HUES6 (cell line): ENCODE results near the gene CUL2.
"Not testable (repeated sequence)": the region's sequence is repeated elsewhere in the genome, so short reads cannot be mapped to it uniquely, and the experiment has no call there.

Source experiments
- H3K27ac ChIP-seq: 2 replicates; pipeline ENCODE4 v1.7.0; 2013; ENCODE audit warnings: low read depth, mild to moderate bottlenecking, low read length, inconsistent platforms
- H3K27me3 ChIP-seq: 2 replicates; pipeline ENCODE4 v1.6.1; 2013; ENCODE audit warnings: low read length; ENCODE audit not compliant: control insufficient read depth, insufficient read depth
- H3K36me3 ChIP-seq: 2 replicates; pipeline ENCODE4 v1.6.1; 2013; ENCODE audit warnings: low read length; ENCODE audit not compliant: control insufficient read depth, insufficient read depth
- H3K4me1 ChIP-seq: 2 replicates; pipeline ENCODE4 v1.6.1; 2013; ENCODE audit warnings: low read length; ENCODE audit not compliant: control insufficient read depth, insufficient read depth
- H3K4me3 ChIP-seq: 2 replicates; pipeline ENCODE4 v1.5.1; 2013; ENCODE audit warnings: low read depth, low read length
- H3K9ac ChIP-seq: one replicate; pipeline ENCODE4 v1.6.1; 2013; ENCODE audit warnings: mild to moderate bottlenecking, low read length
- H3K9me3 ChIP-seq: 2 replicates; pipeline ENCODE4 v1.6.1; 2013; ENCODE audit warnings: low read depth, low read length; ENCODE audit not compliant: control insufficient read depth, insufficient read depth

The CUL2 gene

DNA sequence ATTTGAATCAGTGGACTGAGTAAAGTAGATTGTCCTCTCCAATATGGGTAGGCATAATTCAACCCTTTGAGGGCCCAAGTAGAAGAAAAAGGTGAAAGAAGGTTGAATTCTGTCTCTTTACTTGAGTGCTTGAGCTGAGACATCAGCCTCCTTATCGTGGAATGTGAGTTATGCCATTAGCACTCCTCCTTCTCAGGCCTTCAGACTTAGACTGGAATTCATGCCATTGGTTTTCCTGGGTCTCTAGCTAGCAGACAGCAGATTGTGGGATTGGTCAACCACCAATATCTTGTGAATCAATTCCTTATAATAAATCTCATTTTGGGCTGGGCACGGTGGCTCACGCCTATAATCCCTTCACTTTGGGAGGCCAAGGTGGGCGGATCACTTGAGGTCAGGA, 89.2 kb downstream of the CUL2 start:
- H3K4me3 ChIP-seq, result no peak overlapping the region
- 0 out of 2 replicates have a peak, but pooled peaks cover 2% of the 10 kb centered on the region for H3K36me3 ChIP-seq
- H3K27ac ChIP-seq, result no peak overlapping the region
- H3K4me1 ChIP-seq, result peaks cover 11% of the 10 kb centered on the region
- no peaks in the 10 kb centered on the region for H3K27me3 ChIP-seq
- H3K9me3 ChIP-seq, result no peaks in the 10 kb centered on the region
- H3K9ac ChIP-seq, result no peak overlapping the region

DNA sequence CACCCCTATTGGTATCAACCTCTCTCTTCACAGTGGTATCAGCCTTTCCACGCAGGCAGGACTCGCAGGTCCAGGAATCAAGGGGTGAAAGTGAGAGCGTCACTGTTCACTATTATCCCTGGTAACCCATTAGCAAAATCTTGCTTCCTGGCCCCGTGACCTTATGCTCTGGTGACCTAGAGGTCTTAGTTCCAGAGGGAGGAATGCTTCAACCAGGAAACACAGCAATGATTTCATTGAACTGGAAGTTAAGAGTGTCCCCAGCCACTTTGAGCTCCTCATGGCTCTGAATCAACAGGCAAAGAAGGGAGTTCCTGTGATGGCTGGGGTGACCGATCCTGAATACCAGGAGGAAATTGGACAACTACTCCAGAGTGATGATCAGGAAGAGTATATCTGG, 90.6 kb downstream of the CUL2 start:
- H3K27me3 ChIP-seq, result no peaks in the 10 kb centered on the region
- H3K27ac ChIP-seq, result no peak overlapping the region

DNA sequence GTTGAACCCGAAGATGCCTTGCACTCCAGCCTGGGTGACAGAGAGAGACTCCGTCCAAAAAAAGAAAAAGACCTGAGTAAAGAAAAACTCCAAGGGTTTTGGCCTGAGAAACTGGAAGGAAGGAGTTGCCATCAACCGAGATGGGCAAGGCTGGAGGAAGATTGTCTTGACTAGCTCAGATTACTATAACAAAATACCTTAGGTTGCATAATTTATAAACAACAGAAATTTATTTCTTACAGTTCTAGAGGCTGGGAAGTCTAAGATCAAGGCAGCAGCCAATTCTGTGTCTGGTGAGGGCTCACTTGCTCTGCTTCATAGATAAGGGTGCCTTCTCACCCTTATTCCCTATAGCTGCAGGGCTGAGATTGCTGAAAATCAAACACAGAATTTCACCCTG, 91.2 kb downstream of the CUL2 start:
- Histone ChIP-seq H3K4me3 (no peak overlapping the region), H3K9ac (no peak overlapping the region), H3K9me3 (no peaks in the 10 kb centered on the region), H3K27me3 (no peaks in the 10 kb centered on the region), H3K36me3 (no peaks in the 10 kb centered on the region), H3K4me1 (peaks cover 18% of the 10 kb centered on the region), H3K27ac (no peak overlapping the region)

More for the DNA sequence above, 90.6 kb downstream of the CUL2 start:
- Histone ChIP-seq H3K36me3 (no peaks in the 10 kb centered on the region), H3K9ac (no peak overlapping the region), H3K9me3 (no peaks in the 10 kb centered on the region), H3K4me3 (no peak overlapping the region), H3K4me1 (peaks cover 18% of the 10 kb centered on the region)

DNA sequence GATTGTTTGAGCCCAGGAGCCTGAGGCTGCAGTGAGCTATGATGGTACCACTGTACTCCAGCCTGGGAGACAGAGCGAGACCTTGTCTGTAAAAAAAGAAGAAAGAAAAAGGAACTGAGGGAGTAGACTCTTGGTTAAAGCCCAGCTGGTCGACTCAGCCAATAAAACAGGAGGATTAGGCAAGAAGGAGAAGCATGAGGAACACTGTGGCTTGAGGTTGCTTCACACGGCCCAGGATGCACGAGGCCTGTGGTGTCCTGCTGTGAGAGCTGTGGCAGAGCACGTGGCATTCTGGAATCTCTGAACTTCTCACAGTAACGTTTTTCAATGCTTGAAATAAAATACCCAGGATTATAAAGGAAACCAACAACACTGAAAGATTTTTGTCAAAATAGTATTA, 93.3 kb downstream of the CUL2 start:
- no peaks in the 10 kb centered on the region for H3K9me3 ChIP-seq
- H3K9ac ChIP-seq, result no peak overlapping the region
- no peaks in the 10 kb centered on the region for H3K36me3 ChIP-seq
- H3K4me3 ChIP-seq, result no peak overlapping the region
- H3K4me1 ChIP-seq, result peaks cover 14% of the 10 kb centered on the region
- H3K27ac ChIP-seq, result no peak overlapping the region
- no peaks in the 10 kb centered on the region for H3K27me3 ChIP-seq

DNA sequence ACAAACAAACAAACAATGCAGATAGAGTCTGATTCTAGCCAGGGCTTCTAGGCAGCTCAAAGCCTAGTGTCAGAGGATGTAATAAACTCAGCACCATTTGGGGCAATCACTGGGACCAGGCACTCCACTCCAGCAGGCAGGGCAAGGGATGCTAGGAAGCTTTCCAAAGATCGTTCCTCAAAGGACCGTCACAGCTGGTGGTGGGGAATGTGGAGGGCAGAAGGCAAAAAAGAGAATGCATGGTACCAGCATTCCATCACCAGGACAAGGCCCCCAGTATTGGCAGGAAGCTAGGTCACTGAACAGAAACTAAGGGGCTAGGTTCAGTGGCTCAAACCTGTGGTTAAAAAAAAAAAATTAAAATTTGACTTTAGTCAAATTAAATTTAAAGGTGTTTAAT, 94.2 kb downstream of the CUL2 start:
- Histone ChIP-seq H3K27me3 (no peaks in the 10 kb centered on the region), H3K27ac (no peak overlapping the region), H3K4me1 (peaks cover 14% of the 10 kb centered on the region), H3K36me3 (no peaks in the 10 kb centered on the region), H3K9ac (no peak overlapping the region), H3K9me3 (no peaks in the 10 kb centered on the region), H3K4me3 (no peak overlapping the region)

DNA sequence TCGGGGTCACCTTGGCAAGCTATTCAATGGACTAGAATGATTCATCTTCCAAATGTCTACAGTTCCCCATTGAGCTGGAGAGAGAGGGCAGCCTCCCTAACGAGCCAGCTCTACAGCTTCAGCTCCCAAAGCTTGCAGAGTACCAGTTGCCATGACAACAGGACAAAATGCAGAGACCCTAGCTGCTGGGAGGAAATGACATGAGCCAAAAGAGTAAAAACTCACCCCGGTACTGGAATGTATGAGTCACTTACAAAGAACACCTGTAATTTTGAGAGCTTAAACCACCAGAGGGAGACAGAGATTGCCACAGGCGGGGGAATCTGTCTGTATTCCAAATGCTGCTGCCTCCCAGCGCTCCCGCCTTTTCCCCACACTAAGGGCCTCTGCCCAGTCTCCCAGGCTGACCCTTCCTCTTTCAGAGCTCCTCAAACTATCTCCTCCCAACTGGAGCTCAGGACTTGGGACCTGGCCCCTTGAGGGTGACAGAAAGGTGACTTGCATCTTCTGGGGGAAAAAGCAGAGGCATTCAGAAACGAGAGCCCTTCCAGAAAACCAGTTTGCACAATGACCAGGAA, 95.5 kb downstream of the CUL2 start:
- no peaks in the 10 kb centered on the region for H3K9me3 ChIP-seq
- H3K27me3 ChIP-seq, result no peaks in the 10 kb centered on the region
- H3K4me1 ChIP-seq, result peaks cover 14% of the 10 kb centered on the region
- no peak overlapping the region for H3K27ac ChIP-seq
- no peaks in the 10 kb centered on the region for H3K36me3 ChIP-seq
- H3K9ac ChIP-seq, result no peak overlapping the region
- H3K4me3 ChIP-seq, result no peak overlapping the region

DNA sequence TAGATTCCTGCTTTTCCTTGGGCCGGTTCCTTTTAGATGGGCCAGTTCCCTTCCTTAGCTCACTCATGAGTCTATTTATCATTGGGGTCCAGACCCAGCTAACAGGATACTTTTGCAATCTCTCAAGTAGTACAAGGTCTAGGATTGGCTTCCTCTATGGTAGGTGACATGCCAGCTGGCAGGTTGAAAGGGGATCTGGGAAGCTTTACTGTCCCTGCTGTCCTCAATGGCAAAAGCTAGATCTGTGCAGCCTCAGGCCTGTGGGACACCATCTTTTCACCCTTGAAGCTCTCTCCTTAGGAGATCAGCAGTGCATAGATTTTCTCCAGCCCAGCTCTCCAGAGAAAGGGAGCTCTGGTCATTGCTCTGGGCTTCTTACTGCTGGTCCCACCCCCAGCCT, 96.4 kb downstream of the CUL2 start:
- H3K27ac ChIP-seq, result no peak overlapping the region
- H3K4me1 ChIP-seq, result peaks cover 14% of the 10 kb centered on the region
- H3K36me3 ChIP-seq, result no peaks in the 10 kb centered on the region
- no peak overlapping the region for H3K4me3 ChIP-seq
- no peak overlapping the region for H3K9ac ChIP-seq
- no peaks in the 10 kb centered on the region for H3K27me3 ChIP-seq
- no peaks in the 10 kb centered on the region for H3K9me3 ChIP-seq

DNA sequence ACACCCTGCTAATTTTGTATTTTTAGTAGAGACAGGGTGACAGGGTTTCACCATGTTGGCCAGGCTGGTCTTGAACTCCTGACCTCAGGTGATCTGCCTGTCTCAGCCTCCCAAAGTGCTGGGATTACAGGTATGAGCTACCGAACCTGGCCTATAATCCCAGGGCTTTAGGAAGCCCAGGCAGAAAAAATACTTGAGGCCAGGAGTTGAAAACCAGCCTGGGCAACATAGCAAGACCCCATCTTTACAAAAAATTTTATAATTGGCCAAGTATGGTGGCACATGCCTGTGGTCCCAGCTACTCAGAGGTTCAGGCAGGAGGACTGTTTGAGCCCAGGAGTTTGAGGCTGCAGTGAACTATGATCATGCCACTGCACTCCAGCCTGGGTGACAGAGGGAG, 99.0 kb downstream of the CUL2 start:
- not testable (repeated sequence) for H3K9ac ChIP-seq, H3K36me3 ChIP-seq, H3K4me3 ChIP-seq, H3K27me3 ChIP-seq, H3K9me3 ChIP-seq, H3K27ac ChIP-seq
- peaks cover 12% of the 10 kb centered on the region for H3K4me1 ChIP-seq

DNA sequence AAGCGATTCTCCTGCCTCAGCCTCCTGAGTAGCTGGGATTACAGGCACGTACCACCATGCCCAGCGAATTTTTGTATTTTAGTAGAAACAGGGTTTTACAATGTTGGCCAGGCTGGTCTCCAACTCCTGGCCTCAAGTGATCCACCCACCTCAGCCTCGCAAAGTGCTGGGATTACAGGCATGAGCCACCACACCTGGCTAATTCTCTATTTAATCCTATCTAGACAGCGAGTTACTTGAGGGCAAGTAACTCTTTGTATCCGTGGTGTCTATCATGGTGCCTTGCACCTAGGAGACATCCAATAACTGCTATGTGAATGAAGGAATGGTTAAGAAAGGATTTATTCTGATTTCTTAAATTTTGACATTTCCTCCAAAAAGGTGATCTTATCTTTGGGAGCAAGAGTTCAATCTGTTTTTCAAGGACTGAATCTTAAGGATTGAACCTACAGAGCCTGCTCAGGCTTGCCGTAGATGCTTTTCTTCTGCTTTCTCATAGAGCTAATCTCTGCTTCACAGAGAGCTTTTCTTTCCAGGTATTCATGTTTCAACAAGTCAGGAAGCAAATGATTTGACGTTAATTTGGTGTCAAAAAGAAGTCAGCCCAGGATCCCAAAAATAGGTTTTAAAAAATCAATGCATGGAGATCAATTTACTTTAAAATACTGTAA, 101.6 kb downstream of the CUL2 start:
- Histone ChIP-seq H3K9me3 (peaks cover 7% of the 10 kb centered on the region; the same call in 1 of the 2 replicates), H3K27me3 (no peaks in the 10 kb centered on the region), H3K27ac (no peak overlapping the region), H3K9ac (no peak overlapping the region), H3K4me1 (no peaks in the 10 kb centered on the region), H3K36me3 (no peaks in the 10 kb centered on the region), H3K4me3 (no peak overlapping the region)

DNA sequence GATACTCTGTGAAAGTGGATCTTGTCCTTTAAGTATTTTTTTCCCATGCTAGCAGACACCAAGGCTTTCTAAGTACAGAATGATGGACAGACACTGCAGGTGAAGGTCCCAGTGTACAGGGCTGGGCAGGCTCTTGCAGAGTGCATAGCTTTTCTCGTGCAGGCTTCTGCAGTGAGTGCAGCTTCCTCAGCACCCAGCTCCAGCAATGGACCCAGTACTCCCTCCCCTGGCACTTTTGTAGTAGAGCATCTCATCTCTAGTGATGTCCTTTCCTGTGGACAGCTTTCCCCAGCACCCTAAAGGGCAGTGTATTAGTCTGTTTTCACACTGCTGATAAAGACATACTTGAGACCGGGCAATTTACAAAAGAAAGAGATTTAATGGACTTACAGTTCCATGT, 104.3 kb downstream of the CUL2 start:
- Histone ChIP-seq H3K4me1 (no peaks in the 10 kb centered on the region), H3K27me3 (no peaks in the 10 kb centered on the region), H3K4me3 (no peak overlapping the region), H3K36me3 (no peaks in the 10 kb centered on the region), H3K9ac (no peak overlapping the region), H3K9me3 (peaks cover 7% of the 10 kb centered on the region; the same call in 1 of the 2 replicates), H3K27ac (no peak overlapping the region)

DNA sequence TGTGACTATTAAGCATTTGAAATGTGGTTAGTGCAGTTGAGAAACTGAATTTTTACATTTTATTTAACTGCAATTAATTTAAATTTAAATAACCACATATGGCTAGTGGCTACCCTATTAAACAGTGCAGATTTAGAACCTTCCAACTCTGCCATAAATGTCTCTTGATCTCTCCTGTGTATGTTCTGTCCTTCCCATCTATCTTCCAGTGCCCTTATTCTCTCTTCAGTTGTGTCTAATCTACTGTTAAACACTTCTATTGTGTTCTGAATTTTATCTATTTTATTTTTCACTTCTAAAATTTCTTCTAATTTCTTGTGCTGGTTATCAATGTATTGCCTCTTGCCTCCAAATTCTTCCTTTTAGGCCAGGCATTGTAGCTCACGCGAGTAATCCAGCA, 105.0 kb downstream of the CUL2 start:
- no peak overlapping the region for H3K27ac ChIP-seq
- H3K9me3 ChIP-seq, result peaks cover 7% of the 10 kb centered on the region; the same call in 1 of the 2 replicates
- no peaks in the 10 kb centered on the region for H3K27me3 ChIP-seq
- H3K4me3 ChIP-seq, result no peak overlapping the region
- no peaks in the 10 kb centered on the region for H3K4me1 ChIP-seq
- no peaks in the 10 kb centered on the region for H3K36me3 ChIP-seq
- H3K9ac ChIP-seq, result no peak overlapping the region
